GM13976 (cell line): Measurements from ENCODE around the gene CTR9.
A peak's percentile ranks its signal among the peaks of the same experiment; 100 is the strongest.

ENCODE experiments used
- DNase-seq: peaks from one replicate; pipeline ENCODE4 v3.0.0; 2012; ENCODE audit warnings: low spot score
- in situ Hi-C: fragments of 300-500 bp; cut with MboI; formaldehyde crosslinking; loops from one replicate; pipeline ENCODE4 v1.12.0; 2022; ENCODE audit warnings: low sequenced_read_pairs, mixed read lengths, inconsistent platforms; ENCODE audit not compliant: unreplicated experiment
- TF ChIP-seq, protein P1 (sequence below): IDR thresholded peaks from 2 replicates; pipeline ENCODE4 v1.5.1; 2012; ENCODE audit warnings: borderline replicate concordance, mild to moderate bottlenecking; ENCODE audit not compliant: insufficient read depth; ENCODE audit errors: extremely low read depth, missing control alignments, control extremely low read depth

Gene CTR9

DNA sequence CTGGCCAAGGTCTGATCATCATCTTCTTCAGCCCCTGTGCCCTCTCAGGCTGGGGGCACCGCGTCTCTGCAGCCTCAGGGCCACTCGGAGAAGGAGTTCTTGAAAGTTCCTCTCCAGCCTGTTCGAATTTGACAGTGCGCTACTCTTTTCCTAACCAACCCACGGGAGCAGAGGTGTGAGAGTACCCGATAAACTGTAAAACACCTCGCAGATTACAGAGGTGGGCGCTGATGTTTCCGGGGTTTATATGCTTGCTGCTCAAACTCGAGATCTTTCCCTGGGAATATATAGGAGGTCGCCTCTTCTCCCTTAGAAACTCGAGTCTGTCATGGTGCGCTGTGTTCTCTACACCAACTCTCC, 515 bp downstream of the CTR9 start:
- TF ChIP-seq, protein P1, sequence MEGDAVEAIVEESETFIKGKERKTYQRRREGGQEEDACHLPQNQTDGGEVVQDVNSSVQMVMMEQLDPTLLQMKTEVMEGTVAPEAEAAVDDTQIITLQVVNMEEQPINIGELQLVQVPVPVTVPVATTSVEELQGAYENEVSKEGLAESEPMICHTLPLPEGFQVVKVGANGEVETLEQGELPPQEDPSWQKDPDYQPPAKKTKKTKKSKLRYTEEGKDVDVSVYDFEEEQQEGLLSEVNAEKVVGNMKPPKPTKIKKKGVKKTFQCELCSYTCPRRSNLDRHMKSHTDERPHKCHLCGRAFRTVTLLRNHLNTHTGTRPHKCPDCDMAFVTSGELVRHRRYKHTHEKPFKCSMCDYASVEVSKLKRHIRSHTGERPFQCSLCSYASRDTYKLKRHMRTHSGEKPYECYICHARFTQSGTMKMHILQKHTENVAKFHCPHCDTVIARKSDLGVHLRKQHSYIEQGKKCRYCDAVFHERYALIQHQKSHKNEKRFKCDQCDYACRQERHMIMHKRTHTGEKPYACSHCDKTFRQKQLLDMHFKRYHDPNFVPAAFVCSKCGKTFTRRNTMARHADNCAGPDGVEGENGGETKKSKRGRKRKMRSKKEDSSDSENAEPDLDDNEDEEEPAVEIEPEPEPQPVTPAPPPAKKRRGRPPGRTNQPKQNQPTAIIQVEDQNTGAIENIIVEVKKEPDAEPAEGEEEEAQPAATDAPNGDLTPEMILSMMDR: no peak
- in situ Hi-C loops: no loop called here
- DNase-seq: no peak

DNA sequence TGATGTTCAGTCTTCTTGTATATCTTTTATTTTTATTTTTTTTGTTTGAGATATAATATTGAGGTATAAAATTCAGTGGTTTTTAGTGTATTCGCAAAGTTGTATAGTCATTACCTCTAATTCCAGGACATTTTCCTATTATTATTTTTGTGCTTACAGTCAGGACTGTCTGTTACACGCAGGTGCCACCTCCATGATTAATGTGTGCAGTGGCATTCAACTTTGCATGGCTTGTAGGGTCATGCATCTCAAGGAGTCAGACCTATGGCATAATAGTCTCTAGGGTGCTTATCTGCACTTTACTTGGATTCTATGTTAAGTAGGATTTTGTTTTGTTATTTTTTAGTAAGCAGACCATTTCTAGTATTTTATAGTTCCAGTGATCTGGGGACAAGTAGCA, 1.0 kb downstream of the CTR9 start:
- in situ Hi-C loops: no loop called here
- TF ChIP-seq, protein P1: no peak
- no peak for DNase-seq

DNA sequence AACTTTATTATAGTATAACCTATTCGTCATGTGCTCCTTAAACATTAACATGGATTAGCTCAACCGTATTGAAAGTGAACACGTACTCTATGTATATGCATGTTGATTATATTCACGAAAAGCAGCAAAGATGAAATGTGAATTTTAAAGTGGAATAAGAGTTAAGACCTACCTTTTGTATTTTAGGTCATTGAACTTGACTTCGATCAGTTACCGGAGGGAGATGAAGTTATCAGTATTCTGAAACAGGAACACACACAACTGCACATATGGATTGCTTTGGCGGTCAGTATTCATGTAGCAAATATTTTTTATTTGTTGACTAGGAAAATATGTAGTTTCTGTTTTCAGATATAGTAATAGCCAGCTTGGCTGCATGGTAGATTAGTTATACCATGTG, 1.4 kb downstream of the CTR9 start:
- in situ Hi-C loops: no loop called here
- TF ChIP-seq, protein P1: no peak
- no peak for DNase-seq

DNA sequence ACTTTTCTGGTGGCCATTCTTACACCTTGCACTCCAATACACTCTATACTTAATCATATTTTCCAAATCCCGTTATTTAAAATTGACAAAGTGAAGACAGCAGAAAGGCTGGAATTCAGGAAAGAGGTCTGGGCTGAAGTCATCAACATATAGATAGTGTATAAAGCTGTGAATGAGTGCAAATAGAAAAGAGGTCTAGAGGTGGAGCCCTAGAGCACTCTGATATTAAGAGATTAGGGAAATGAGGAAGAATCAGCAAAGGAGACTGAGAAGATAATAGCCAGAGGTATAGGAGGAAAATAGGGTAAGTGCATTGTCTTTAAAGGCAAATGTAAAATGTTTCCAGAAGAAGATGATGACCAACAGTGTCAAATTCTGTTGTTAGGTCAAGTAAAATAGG, 7.9 kb downstream of the CTR9 start:
- DNase-seq: no peak
- TF ChIP-seq, protein P1: no peak
- in situ Hi-C loops: no loop called here

DNA sequence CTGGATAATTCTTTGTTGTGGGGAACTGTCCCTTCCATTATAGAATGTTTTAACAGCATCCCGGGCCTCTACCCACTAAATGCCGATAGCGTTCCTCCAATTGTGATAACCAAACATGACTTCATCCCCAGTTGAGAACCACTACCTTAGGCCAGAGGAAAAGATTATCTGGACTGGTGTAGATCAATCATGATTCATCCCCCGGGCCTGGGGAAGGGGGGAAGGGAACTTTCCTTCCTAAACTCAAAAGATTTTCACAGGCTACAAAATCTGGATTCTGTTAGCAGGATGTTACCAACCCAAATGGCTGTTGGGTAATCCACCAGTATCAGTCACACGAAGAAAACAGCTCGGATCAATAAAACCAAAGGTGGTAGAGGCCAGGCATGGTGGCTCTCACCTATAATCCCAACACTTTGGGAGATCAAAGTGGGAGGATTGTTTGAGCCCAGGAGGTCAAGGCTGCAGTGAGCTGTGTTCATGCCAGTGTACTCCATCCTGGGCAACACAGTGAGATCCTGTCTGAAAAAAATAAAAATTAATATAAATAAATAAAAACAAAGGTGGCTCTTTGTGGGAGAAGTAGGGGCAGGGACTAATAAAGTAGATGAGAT, 10.1 kb downstream of the CTR9 start:
- in situ Hi-C loops: no loop called here
- no peak for DNase-seq

DNA sequence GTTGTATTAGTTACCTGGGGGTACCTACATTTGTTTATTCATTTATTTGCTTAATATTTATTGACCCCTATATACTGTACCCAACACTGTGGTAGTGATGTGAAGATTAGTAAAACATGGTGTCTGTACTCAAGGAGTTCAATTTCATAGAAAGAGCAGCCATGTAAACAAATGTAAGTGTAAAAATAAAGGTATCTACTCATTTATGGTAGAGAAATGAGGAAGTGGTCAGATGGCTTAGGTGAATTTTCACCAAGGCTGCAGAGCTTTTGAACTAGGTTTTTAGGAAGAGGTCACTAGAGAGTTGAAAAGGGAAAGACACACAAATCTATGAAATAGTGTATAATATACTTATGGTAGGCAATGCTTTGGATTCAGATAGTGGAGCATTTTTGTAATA, 11.1 kb downstream of the CTR9 start:
- TF ChIP-seq, protein P1: no peak
- in situ Hi-C loops: no loop called here
- peak; percentile 47 for DNase-seq

More for the DNA sequence above, 10.1 kb downstream of the CTR9 start:
- TF ChIP-seq, protein P1: no peak
